ENCODE results near the gene PSD.

GRCh38 chr10:102392306-102392705 is 26.3 kb downstream of the PSD start:
- no peak for TF ChIP-seq CTCF (IDR thresholded peaks at IDR 0.05; ENCODE audit: insufficient read depth, low read length)
- no peak for TF ChIP-seq REST (IDR thresholded peaks at IDR 0.05; ENCODE audit: insufficient replicate concordance, low read depth)
